ENCODE results near the gene RTN4IP1. TPM values are rescaled to one million over a fixed set of nuclear protein-coding genes. Genes with fewer than 3 reads are reported as not detected.

The RTN4IP1 gene
- total RNA-seq, 1 donor from 2014 or later, result 0.43 TPM

DNA sequence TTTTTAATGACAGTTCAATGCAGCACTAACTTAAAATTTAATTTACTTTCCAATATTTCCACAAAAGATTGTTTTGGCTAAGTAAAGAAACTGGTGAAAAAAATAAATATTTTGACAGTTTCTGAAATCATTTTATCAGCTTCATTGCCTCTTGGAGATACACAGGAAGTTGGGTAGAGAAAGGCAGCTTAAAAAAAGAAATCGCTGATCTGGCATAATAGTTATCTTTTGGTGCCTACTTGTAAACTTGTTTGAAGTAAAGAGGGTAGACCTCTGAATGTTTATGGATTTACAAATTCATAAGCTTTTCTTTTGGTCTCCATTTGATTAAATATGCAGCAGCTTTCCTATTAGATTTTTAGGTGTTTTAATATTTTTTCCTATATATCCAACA lies 103.4 kb downstream of the RTN4IP1 start:
- H3K4me3 ChIP-seq, result no peak overlapping the region
- H3K27ac ChIP-seq, result no peak overlapping the region
- H3K36me3 ChIP-seq, result no peaks in the 10 kb centered on the region
- no peaks in the 10 kb centered on the region for H3K9me3 ChIP-seq
- no peaks in the 10 kb centered on the region for H3K27me3 ChIP-seq
- TF ChIP-seq CTCF (IDR thresholded peaks at IDR 0.05), result no peak
- H3K4me1 ChIP-seq, result no peaks in the 10 kb centered on the region
- intact Hi-C loops (cut with DNase I), result no loop called here
- DNase-seq (ENCODE audit: low spot score in 2 of 2), result no peak

GRCh38 chr6:106525107-106525881 lies 104.0 kb downstream of the RTN4IP1 start:
- TF ChIP-seq CTCF (IDR thresholded peaks at IDR 0.05), result no peak
- no peaks in the 10 kb centered on the region for H3K9me3 ChIP-seq
- DNase-seq (ENCODE audit: low spot score in 2 of 2), result no peak
- intact Hi-C loops (cut with DNase I), result no loop called here
- peak overlapping the region in 1 of 2 donors; percentile 13 for H3K4me3 ChIP-seq
- no peaks in the 10 kb centered on the region for H3K27me3 ChIP-seq
- no peak overlapping the region for H3K27ac ChIP-seq
- H3K36me3 ChIP-seq, result no peaks in the 10 kb centered on the region
- H3K4me1 ChIP-seq, result no peaks in the 10 kb centered on the region

DNA sequence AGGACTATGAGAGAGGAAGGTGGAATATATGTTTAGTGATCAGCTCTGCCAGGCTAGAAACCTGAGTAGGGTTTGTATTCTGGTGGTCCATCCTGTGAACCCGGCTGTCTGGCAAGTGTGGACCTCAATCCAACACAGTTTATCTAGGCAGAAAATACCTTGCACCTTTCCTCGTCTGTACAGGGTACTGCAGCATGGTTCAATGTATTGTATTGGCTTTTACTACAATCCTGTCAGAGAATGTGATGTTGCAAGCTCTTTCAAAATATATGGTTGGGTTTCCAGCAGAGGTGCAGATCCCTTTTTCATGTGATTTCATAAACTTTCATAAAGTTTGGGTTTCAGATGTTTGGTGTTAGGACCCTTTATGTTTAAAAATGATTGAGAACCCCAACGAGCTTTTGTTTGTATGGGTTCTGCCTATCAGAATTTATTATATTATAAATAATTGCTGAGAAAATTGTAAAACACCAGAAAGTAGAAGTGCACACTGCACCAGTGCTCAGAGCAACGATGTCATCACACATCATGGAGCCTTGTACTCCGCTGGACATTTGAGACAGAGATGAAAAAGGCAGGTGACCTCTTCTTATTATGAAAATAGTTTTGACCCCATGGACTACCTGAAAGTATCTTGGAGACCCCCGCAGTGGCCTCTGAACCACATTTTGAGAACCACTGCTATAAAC lies 106.6 kb downstream of the RTN4IP1 start:
- Histone ChIP-seq H3K9me3 (no peaks in the 10 kb centered on the region), H3K36me3 (no peaks in the 10 kb centered on the region), H3K27ac (no peak overlapping the region), H3K4me1 (no peaks in the 10 kb centered on the region), H3K4me3 (no peak overlapping the region), H3K27me3 (no peaks in the 10 kb centered on the region)
- no peak for TF ChIP-seq CTCF (IDR thresholded peaks at IDR 0.05)
- intact Hi-C loops (cut with DNase I), result no loop called here
- DNase-seq (ENCODE audit: low spot score in 2 of 2), result no peak

Other genes starting within 250 kb of the RTN4IP1 start
- gene QRSL1, start 80 bp upstream of the RTN4IP1 start, total RNA-seq, result 3.9 TPM